Ishikawa (cell line): ENCODE results near the gene GSTA3.

Experiments used
- CEBPB ChIP-seq: IDR thresholded peaks from 2 replicates; pipeline ENCODE4 v1.6.1; 2012
- NFIC ChIP-seq: IDR thresholded peaks from 2 replicates; pipeline ENCODE4 v1.6.1; 2012
- RAD21 ChIP-seq: IDR thresholded peaks from 2 replicates; pipeline ENCODE4 v1.6.1; 2012; ENCODE audit warnings: low read depth
- TAF1 ChIP-seq: IDR thresholded peaks from 2 replicates; pipeline ENCODE4 v1.6.1; 2012; ENCODE audit warnings: low read depth, mild to moderate bottlenecking
- TCF12 ChIP-seq: IDR thresholded peaks from 2 replicates; pipeline ENCODE4 v1.6.1; 2012; ENCODE audit warnings: low read depth
- TEAD4 ChIP-seq: IDR thresholded peaks from 2 replicates; pipeline ENCODE4 v1.6.1; 2012
- YY1 ChIP-seq: IDR thresholded peaks from 2 replicates; pipeline ENCODE4 v1.6.1; 2012; ENCODE audit warnings: low read depth
- ZBTB7A ChIP-seq: IDR thresholded peaks from 2 replicates; pipeline ENCODE4 v1.6.1; 2012; ENCODE audit warnings: low read depth
- TF ChIP-seq, protein P1 (sequence below): IDR thresholded peaks from 2 replicates; pipeline ENCODE4 v1.6.1; 2012
- TF ChIP-seq, protein P2 (sequence below): IDR thresholded peaks from 2 replicates; pipeline ENCODE4 v1.6.1; 2012; ENCODE audit warnings: low read depth, mild to moderate bottlenecking

DNA sequence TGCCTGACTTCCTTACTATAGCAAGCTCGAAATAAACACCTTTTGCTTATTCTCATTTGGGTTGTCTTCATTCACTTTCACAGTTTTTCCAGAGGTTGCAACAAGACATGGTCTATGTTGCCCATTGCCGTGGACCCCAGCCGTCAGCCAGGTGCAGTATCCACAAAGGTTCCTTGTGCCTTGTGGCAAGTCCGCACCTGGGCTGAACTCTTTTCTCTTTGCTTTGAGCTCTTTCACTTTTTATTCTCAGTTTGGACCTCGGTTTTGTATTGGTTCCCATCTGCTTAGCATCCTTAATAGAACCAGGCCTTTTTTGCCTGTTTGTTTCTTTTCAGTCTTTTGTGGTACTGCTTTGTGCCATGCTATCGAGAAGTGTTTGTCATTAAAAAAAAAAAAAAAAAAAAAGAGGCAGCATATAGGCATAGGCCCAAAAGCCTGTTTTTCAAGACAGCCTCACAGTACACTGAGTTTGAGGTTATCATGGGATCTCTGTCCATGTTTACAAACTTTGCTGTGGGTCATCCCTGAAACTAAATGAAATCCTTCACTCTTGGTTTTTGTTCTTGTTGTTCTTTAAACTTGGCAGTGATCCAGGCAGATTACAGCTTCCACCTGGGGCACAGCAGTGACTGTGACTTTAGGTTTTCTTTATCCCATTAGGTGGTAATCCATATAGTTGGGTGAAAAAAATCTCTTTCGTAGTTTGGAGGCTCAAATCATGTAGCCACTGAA is 33.3 kb downstream of the GSTA3 start:
- TF ChIP-seq TAF1 (no peak), TEAD4 (no peak), ZBTB7A (no peak), YY1 (no peak), TCF12 (no peak), CEBPB (no peak), NFIC (no peak), RAD21 (no peak)
- TF ChIP-seq, protein P1, sequence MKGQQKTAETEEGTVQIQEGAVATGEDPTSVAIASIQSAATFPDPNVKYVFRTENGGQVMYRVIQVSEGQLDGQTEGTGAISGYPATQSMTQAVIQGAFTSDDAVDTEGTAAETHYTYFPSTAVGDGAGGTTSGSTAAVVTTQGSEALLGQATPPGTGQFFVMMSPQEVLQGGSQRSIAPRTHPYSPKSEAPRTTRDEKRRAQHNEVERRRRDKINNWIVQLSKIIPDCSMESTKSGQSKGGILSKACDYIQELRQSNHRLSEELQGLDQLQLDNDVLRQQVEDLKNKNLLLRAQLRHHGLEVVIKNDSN = no peak
- TF ChIP-seq, protein P2, sequence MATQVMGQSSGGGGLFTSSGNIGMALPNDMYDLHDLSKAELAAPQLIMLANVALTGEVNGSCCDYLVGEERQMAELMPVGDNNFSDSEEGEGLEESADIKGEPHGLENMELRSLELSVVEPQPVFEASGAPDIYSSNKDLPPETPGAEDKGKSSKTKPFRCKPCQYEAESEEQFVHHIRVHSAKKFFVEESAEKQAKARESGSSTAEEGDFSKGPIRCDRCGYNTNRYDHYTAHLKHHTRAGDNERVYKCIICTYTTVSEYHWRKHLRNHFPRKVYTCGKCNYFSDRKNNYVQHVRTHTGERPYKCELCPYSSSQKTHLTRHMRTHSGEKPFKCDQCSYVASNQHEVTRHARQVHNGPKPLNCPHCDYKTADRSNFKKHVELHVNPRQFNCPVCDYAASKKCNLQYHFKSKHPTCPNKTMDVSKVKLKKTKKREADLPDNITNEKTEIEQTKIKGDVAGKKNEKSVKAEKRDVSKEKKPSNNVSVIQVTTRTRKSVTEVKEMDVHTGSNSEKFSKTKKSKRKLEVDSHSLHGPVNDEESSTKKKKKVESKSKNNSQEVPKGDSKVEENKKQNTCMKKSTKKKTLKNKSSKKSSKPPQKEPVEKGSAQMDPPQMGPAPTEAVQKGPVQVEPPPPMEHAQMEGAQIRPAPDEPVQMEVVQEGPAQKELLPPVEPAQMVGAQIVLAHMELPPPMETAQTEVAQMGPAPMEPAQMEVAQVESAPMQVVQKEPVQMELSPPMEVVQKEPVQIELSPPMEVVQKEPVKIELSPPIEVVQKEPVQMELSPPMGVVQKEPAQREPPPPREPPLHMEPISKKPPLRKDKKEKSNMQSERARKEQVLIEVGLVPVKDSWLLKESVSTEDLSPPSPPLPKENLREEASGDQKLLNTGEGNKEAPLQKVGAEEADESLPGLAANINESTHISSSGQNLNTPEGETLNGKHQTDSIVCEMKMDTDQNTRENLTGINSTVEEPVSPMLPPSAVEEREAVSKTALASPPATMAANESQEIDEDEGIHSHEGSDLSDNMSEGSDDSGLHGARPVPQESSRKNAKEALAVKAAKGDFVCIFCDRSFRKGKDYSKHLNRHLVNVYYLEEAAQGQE = no peak
